HG02870 (cell line): ENCODE measurements around the gene CEP350.

Experiments
- ATAC-seq: cut with Tn5 transposase; IDR thresholded peaks from one replicate; pipeline ENCODE4 v1.9.1; 2021; ENCODE audit warnings: mild to moderate bottlenecking, moderate library complexity; ENCODE audit not compliant: unreplicated experiment

CEP350 gene

DNA sequence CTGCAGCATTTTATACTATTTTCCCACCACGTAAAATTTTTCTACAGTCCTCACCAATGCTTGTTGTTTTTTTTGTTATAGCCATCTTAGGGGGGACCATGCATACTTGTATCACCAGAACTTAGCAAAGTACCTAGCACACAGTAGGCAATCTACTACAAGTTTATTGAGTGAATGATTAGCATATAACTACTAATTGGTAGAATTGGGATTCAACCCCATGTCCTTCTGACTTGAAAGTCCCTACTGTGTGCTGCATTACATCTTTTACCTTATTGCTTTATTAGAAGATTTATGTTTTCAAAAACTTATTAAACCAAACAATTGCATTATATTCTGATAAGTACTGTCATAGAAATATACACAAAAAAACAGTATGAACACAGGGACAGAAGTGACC lies 92.1 kb downstream of the CEP350 start:
- no peak for ATAC-seq

DNA sequence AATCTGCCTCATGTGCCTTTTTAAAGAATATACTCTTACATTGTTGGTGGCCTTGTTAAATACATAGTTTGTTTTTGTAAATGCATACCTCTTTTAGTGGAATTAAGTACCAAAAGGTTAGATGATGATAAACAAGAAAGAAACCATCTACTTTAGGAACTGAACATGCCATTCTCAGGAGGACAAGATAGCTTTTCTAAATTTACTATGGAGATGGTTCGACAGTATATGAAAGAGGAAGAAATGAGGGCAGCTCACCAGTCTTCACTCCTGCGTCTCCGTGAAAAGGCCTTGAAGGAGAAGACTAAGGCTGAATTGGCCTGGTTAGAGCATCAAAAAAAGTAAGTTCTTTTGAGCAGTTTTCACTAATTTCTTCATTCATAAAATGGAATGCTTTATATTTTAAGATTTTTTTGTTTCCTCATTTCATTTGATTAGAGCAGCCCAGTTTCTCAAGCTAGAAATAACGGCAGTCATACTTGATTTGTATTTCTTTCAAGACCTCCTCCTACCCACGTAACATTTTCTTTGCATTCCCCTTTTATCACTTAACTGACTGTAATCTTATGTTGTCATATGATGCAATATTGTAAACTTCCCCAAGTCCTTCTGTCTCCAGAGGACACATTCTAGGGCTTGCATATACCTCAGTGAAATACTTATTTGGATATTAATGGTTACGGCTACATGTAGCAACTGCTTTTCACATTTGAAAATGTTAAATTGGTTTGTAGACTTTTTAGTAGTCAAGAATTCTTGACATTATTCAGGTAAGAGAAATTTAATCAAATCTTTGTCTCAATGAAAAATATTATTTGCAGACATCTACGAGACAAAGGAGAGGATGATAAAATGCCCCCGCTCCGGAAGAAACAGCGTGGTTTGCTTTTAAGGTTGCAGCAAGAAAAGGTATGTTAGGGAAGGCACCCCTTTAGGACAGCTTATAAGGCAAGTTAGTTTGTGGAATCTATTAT lies 99.3 kb downstream of the CEP350 start:
- ATAC-seq, result no peak

DNA sequence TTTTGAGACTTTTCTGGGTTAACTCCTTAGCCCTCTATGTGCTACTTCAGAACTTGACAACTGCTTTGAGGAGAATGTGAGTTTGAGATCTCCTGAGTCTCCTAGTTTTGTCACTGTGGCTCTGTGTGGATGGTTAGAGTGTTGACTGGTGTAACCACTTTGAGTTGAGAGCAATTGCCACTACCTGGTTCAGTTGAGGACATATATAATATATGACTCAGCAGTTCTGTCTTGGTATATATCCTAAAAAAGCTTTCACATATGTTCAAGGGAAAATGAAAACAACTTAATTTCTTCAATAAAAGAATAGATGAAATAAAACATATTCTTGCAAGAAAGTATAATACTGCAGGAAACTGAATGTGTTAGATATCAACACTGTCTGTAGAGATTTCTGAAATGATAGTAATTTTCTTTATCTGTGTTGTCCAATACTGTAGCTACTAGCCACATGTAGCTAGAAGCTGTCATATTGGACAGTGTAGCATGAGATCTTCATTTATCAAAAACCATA lies 103.3 kb downstream of the CEP350 start:
- ATAC-seq, result no peak

DNA sequence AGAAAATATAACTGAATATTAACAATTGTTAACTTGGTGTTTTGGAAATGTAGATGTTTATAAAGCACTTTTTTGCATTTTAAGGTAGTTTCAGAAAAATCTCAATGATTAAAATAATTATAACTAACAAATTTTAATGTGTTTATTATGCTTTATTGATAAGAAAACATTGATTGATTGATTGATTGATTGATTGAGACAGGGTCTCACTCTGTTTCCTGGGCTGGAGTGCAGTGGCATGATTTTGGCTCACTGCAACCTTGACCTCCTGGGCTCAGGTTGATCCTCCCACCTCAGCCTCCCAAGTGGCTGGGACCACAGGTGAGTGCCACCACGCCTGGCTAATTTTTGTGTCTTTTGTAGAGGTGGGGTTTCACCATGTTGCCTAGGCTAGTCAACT lies 106.4 kb downstream of the CEP350 start:
- no peak for ATAC-seq

DNA sequence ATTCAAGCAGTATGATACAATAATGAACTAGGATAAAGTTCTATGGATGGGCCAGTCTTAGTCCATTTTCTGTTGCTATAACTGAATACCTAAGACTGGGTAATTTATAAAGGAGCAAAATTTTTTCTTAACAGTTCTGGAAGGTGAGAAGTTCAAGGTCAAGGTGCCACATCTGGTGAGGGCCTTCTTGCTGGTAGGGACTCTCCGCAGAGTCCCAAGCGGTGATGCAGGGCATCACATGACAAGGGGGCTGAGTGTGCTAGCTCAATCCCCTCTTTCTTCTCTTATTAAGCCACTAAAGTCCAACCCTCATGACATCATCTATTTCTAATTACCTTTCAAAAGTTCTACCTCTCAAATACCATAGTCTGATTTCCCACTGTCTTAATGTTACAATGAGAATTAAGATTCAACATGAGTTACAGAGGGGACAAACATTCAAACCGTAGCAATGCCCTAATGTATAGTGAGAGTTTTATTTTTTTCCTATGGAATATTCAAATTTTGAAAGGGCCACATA lies 107.9 kb downstream of the CEP350 start:
- no peak for ATAC-seq

DNA sequence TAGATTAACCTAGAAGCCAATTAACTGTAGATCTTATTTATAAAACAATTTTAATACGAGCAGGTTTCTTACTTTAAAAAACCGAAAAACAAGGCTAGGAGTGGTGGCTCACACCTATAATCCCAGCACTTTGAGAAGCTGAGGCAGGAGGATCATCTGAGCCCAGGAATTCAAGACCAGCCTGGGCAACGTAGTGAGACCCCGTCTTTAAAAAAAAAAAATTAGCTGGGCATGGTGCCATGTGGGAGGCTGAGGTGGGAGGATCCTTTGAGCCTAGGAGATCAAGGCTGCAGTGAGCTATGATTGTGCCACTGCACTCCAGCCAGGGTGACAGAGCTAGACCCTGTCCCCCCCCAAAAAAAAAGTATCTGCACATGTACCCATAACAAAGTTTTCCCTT lies 110.8 kb downstream of the CEP350 start:
- ATAC-seq, result no peak

DNA sequence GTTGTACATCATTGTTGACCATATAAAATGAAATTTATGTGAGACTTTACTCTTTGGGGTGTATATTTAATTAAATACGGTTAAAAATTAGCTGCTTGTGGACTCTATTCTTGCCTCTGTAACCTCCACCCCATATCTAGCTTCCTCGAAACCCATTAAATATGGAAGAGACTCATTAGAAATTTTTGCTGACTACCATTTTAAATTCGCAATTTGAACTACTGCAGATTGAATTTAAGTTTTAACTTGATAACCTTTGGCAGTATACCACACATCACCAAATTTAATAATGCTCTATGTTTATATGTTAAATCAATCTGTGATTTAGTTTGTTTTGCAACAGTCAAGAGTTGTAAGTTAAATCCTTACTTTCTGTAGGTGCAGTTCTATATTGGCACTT lies 111.5 kb downstream of the CEP350 start:
- ATAC-seq, result no peak

DNA sequence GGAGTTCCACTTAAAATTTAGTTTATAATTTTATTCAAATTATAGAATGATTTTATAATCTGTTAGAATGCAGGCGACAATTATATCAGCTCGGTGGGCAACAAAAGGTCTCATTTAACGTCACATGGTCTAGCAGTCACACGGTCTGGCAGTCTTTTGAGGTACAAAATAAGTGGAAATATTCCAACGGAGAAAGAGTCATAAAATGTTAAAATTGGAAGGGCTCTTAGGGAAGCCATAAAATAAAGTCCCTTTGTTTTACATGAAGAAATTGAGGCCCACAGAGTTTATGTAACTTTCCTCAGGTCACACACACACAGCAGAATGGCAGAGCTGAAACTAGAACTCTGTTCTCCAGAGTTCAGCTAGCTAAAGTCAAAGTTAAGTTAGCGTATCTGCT lies 115.7 kb downstream of the CEP350 start:
- no peak for ATAC-seq

DNA sequence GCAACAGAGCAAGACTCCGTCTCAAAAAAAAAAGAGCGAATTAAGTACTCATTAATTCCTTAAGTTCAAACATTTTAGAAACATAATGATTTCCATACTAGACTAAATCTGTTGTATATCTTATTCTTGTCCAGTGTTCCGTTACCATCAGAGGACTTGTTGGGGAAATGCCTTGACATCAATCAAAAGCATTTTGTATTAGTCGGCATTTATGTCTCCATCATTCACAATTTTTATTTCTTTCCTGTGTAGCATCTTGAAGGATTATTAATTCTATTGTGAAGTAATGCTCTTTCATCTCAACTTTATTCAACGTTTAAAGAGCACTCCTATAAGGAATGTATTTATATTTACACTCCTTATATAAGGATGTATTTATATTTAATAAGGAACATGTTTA lies 117.1 kb downstream of the CEP350 start:
- no peak for ATAC-seq

DNA sequence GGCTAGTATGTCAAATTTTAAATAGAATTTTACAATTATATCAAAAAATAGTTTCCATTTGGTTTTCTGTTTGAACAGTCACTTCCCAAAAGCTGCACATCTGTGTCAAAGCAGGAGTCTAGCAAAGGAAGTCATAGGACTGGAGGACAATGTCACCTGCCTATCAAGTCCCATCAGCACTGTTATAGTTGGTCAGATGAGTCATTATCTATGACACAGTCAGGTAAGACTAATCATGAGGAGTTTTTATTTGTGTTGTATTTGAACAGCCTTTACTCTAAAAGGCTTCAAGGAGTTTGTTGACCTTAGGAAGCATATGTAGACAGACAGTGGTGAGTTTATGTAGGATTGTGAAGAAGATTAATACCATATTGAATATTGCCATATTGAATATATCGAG lies 125.8 kb downstream of the CEP350 start:
- no peak for ATAC-seq

DNA sequence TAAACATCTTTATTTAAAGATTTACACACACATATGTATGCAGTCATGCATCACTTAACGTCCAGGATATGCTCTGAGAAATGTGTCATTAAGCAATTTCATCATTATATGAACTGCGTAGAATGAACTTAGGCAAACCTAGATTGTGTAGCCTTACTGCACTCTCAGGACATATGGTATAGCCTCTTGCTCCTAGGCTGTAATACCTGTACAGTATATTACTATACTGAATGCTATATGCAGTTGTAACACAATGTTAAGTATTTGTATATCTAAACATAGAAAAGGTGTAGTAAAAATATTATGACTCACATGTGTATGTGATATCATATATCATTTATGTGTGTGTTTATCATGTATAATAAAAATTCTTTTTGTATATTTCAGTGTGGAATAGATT lies 126.9 kb downstream of the CEP350 start:
- ATAC-seq, result no peak

DNA sequence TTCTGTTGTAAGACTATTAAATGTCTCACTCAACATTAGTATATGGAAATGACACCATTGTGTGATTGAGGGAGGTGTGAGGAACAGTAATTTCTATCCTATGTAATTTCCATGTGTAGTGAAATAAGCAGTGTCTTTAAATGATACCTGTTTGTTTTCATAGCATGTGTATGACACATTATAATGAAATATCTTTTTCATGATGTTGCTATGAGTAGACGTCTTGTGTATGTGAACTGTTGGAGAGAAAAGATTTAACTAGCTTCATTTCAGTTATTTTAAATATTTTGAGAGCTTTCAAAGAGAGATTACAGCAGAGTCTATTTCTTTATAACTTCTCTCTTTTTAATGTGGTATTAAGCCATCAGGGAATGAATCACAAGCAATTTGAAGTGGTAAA lies 128.6 kb downstream of the CEP350 start:
- no peak for ATAC-seq

DNA sequence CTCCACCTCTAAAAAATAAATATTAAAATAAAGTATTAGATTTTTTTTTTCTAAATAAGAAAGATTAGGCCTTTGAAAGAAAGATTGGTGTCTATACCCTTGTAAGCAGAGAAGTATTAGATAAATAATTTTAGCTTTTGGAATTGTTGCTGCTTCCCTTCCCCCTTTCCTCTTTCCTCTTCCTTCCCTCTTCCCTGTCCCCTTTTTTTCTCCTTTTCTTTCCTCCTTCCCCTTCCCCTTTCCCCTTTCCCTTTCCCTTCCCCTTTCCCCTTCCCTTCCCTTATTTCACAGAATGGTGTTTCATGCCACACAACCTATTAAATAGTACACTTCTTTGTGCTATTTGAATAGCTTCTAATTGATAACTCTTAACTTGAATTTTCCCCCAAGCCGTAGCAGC lies 130.3 kb downstream of the CEP350 start:
- ATAC-seq, result no peak

DNA sequence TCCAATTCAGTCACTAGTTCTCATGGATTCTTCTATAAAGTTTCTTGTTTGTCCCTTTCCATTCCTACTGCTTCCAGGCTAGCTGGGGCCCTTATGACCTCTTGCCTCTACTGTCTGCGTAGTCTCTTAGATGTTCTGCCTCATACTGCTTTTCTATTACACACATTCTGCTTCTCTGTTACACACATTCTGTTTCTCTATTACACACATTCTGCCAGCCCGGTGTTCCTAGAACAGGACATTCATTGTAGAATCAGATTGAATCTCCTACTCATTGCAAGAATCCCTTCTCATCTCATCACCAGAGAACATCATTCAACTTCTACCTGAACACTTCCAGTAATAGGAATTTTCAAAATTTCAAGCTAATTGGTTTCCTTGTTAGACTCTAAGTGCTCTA lies 130.7 kb downstream of the CEP350 start:
- no peak for ATAC-seq

DNA sequence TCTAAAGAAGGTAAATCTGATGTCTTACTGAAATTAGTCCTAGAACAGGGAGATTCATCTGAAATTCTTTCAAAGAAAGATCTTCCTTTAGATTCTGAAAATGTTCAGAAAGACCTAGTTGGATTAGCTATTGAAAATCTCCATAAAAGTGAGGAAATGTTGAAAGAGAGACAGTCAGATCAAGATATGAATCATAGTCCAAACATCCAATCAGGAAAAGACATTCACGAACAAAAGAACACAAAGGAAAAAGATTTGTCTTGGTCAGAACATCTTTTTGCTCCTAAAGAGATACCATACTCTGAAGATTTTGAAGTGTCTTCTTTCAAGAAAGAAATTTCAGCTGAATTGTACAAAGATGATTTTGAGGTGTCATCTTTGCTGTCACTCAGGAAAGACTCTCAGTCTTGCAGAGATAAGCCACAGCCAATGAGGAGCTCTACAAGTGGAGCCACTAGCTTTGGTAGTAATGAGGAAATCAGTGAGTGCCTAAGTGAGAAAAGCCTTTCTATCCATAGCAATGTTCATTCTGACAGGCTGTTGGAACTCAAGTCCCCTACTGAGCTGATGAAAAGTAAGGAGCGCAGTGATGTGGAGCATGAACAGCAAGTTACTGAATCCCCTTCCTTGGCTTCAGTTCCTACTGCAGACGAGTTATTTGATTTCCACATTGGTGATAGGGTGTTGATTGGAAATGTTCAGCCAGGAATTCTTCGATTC lies 138.5 kb downstream of the CEP350 start:
- no peak for ATAC-seq

DNA sequence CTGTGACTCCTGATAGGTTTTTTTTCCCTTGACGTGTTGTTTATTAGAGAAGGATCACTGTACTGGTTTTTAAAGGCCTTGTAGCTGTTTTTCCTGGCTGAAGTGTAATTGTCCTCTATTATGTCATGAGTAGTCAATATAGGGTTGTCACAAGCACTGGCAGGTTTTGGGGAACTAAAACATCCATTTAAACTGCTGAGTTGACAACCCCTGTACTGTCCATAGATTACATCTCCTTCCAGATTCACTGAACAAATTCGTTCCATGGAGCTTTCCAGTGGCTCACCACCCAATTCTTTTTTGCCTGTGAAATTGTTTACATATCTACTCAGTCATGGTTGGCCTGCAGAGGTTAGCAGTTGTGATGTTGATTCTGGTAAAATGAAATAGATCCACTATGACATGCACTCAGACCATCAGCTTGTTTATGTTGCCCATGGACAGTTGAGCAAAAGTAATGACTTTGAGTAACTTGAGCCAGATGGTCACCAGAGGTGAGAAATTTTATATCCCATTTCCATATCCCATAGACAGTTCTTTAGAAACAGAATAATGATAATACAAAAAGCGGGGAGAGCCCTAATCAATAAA lies 140.2 kb downstream of the CEP350 start:
- ATAC-seq, result no peak

DNA sequence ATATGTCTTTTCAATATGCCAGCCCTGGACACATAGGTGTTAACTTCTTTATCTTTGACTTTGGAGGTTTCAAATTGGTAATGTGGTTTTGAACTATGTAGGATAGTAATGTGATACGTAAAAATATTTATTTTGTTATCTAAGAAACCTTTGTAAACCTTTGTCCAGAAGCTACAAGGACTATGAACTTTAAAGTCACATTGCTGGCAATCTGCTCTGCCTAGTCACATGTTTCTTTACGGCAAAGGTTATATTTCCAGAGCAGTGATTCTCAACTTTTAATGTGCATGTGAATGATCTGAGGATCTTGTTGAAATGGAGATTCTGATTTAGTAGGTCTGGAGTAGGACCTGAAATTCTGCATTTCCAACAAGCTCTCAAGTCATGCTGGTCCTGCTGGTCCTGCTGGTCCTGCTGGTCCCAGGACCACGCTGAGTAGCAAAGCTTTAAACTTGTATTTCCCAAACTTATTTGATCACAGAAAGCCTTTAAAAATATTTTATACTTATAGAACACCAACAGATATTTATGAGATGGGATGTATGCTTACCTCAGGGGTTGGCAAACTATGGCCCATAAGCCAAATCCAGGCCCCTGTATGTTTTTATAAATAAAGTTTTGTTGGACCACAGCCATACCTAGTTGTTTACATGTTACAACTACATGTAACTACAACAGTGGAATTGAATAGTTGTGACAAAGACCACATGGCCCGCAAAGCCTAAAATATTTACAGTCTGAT lies 142.1 kb downstream of the CEP350 start:
- no peak for ATAC-seq

DNA sequence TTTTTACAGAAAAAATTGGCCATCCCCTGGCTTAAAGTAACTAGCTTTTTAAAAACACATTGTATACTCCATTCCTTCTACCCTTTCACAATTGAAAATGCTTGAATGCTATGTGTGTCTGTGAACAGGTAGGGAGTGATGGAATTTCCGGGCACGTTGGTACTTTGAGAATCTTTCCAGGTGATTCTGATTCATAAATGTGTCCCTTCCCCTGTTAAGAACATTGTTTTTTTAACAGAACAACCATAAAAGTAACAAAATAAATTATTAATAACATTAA lies 142.7 kb downstream of the CEP350 start:
- ATAC-seq, result no peak

DNA sequence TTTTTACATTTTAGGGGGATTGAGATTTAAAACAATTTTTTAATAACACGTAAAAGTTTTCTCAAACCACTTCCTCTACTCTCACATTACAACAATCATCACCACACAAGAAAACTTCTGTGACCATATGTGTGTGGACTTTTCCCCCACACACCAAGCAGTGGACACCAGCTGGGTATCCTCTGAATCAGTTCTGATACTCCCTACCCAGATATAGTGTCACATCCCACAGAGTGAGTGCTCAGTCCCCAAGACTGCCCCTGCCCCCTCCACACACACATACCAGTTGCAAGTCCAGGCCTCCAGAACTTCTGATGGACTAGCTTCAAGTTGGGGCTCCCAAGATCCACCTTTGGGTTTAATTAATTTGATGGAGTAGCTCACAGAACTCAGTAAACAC lies 146.8 kb downstream of the CEP350 start:
- ATAC-seq, result no peak

DNA sequence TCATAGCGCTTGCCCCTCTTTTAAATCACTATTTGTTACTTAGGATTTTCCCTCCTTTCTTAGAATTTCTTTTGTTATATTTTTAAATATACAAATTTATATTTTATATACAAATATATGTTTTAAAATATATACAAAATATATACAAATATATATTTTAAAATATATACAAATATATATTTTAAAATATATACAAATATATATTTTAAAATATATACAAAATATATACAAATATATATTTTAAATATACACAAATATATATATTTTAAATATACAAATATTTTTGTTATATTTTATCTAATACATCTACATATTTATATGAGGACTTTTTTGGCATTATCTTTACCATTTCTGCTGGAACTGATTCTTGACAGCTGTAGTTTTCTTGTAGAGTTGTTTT lies 149.2 kb downstream of the CEP350 start:
- ATAC-seq, result no peak

DNA sequence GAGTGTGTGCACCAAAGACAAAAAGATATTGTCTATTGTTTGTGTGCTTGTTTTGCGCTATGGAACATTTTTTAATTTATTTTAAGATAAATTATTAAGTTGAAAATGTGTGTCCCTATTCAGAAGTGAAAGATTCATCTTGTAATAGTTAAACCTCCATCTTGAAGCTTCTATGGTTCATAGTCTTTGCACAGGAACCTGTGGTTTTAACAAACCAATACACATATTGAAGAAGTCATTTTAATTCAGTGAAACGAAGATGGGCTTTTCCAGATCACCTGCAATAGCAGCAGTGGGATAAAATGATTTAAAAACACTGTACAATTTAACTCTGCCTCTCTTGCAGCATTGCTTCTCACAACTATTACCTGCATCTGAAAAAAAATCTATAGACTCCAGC lies 157.5 kb downstream of the CEP350 start:
- ATAC-seq, result no peak
